Measurements from ENCODE around the gene SERTAD2. TPM values are rescaled to one million over a fixed set of nuclear protein-coding genes. Genes with fewer than 3 reads are reported as not detected.

The SERTAD2 gene
- polyA plus RNA-seq, 4 donors, result 22.8 to 24.6 (median 23.3) TPM

DNA sequence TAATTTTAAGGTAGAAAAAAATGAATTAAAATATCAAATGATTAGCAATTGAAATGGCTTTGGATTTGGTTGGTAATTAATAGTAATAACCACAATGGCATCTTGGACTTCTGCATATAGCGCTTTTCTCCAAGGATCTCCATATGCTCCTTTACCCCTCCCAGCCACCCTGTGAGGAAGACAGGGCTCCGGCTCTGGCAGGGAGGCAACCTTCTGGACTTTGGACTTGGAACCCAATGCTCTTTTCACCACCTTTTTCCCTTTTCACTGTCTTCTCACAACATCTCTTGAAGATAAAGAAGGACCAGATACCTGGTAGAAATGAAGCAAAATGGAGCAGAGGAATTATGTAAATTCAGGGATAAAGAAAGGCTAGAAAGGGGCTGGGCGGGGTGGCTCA is 23.8 kb upstream of the SERTAD2 start:
- no peak for DNase-seq (ENCODE audit: low read depth in 4 of 4, low spot score in 2 of 4)

- no peak for DNase-seq (ENCODE audit: low read depth in 4 of 4, low spot score in 2 of 4)
Observed at GRCh38 chr2:64675860-64676259, 22.1 kb upstream of the SERTAD2 start.

- DNase-seq (ENCODE audit: low read depth in 4 of 4, low spot score in 2 of 4), result no peak
Observed at GRCh38 chr2:64672708-64673107, 19.0 kb upstream of the SERTAD2 start.

- DNase-seq (ENCODE audit: low read depth in 4 of 4, low spot score in 2 of 4), result no peak
Observed at GRCh38 chr2:64670047-64670446, 16.3 kb upstream of the SERTAD2 start.

GRCh38 chr2:64669288-64669687 is 15.6 kb upstream of the SERTAD2 start:
- no peak for DNase-seq (ENCODE audit: low read depth in 4 of 4, low spot score in 2 of 4)

DNA sequence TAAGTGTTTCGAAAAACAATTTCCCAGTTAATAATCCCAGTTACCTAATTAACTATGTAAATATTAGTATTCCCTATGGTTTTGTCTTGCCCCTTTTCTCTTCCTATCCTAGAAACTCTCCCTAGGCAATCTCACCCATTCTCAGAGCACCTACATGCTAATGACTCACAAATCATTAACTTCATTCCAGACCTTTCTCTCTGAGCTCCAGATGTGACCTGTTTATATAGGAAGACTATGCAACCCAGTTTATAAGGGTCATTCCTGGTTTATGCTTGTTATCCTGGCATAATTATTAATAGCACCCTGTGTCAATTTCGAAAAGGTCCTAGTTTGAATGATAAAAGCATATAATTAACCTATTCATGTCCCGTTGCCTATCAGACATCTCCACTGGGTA is 14.8 kb upstream of the SERTAD2 start:
- DNase-seq (ENCODE audit: low read depth in 4 of 4, low spot score in 2 of 4), result no peak

DNA sequence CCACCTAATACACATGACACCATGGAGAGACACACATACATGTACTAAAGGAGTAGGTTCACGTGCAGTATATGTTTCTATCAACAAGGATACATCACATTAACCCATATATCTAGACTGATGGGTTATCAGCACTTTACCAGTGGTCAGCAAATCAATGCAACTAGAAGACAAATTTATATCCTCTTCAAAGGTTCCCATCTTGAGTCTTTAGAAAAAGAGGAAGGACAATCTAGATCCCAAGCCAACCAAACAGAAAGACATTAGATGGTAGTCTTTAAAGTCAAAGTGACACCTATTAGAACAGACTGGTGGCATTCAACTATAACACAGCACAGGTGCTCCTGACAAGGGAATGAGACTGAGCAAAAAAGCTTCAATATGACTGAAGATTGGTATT is 13.8 kb upstream of the SERTAD2 start:
- no peak for DNase-seq (ENCODE audit: low read depth in 4 of 4, low spot score in 2 of 4)

DNA sequence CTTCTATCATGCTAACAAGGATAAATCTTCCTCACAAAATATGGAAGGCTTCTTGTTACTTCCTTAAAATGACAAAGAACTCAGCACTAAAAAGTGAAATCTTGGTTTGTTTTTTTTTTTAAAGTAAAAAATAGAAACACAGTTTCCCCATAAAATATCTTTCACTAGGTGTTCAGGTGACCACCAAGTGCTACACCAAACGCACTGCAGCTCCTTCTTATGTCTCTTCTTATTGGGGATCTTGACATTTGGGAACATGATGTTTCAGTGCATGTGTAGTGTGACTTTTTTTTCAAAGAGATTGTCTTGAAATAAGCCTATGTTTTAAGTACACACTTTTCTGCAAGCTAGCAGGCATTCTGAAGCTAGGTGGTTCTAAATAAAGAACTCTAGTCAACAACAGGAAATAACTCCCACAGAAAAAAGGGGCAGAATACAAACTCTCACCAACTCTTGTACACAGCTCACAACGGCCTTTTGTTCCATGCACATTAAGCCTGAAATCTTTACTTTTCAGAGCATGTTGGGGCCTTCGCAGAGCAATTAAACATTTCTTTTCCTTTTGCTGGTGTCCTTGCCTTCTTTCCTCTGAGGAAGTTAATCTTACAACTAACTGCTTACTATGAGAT is 13.2 kb upstream of the SERTAD2 start:
- no peak for DNase-seq (ENCODE audit: low read depth in 4 of 4, low spot score in 2 of 4)

DNA sequence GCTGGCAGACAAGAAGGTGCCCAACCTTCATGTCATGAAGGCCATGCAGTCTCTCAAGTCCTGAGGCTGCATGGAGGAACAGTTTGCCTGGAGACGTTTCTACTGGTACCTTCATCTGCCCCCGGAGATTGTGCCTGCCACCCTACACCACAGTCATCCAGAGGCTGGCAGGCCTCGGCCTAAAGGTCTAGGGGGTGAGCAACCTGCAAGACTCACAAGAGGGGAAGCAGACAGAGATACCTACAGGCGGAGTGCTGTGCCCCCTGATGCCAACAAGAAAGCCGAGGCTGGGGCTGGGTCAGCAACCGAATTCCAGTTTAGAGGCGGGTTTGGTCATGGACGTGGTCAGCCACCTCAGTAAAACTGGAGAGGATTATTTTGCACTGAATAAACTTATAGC is 12.0 kb upstream of the SERTAD2 start:
- no peak for DNase-seq (ENCODE audit: low read depth in 4 of 4, low spot score in 2 of 4)

DNA sequence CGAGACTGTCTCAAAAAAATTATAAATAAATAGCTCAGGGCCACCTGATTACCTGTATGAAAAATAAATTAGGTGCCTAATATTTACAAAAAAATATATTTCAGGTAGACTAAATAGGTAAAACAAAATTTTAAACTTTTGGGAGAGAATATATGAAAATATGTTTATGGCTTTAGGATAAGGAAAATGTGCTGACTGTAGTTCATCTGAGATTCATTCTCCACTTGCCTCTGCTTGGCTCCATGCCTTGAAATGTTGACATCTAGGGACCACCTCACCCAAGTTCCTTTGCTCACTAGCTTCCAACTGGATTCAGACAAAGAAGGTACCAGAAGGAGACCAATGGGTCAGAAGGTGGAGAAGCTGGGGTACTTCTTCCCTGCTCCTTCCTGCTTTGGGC is 9.7 kb upstream of the SERTAD2 start:
- DNase-seq (ENCODE audit: low read depth in 4 of 4, low spot score in 2 of 4), result no peak

GRCh38 chr2:64661741-64662169 is 8.0 kb upstream of the SERTAD2 start:
- DNase-seq (ENCODE audit: low read depth in 4 of 4, low spot score in 2 of 4), result no peak

GRCh38 chr2:64659252-64659651 is 5.5 kb upstream of the SERTAD2 start:
- no peak for DNase-seq (ENCODE audit: low read depth in 4 of 4, low spot score in 2 of 4)

- DNase-seq (ENCODE audit: low read depth in 4 of 4, low spot score in 2 of 4), result no peak
Observed at GRCh38 chr2:64658269-64658668, 4.6 kb upstream of the SERTAD2 start.

DNA sequence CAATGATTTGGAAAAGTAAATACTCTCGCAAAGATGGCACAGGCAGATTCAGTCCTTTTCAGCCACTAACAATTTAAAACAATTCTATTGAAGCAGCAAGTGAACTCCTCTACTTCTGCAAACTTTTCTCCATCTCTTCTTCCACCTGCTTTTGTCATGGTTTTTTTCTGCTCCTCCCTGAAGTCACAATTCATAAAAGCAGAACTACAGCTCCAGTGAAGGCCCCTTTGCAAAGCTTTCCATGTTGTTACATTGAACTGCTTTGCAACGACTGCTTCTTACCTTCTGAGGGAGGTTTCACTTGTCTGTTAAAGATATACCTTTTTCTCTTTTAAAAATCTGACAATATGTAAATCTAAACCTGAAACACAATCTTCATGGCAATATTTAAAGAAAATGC is 3.7 kb upstream of the SERTAD2 start:
- DNase-seq (ENCODE audit: low read depth in 4 of 4, low spot score in 2 of 4), result no peak

GRCh38 chr2:64656379-64656778 is 2.7 kb upstream of the SERTAD2 start:
- no peak for DNase-seq (ENCODE audit: low read depth in 4 of 4, low spot score in 2 of 4)

- no peak for DNase-seq (ENCODE audit: low read depth in 4 of 4, low spot score in 2 of 4)
Observed at GRCh38 chr2:64655873-64656272, 2.2 kb upstream of the SERTAD2 start.

- no peak for DNase-seq (ENCODE audit: low read depth in 4 of 4, low spot score in 2 of 4)
Observed at GRCh38 chr2:64655018-64655664, 1.4 kb upstream of the SERTAD2 start.

GRCh38 chr2:64654063-64654811 is 524 bp upstream of the SERTAD2 start:
- peak in 3 of 4 donors; percentile 62 to 79 (median 69) for DNase-seq (ENCODE audit: low read depth in 4 of 4, low spot score in 2 of 4)

- DNase-seq (ENCODE audit: low read depth in 4 of 4, low spot score in 2 of 4), result peak in 1 of 4 donors; percentile 50
Observed at GRCh38 chr2:64652231-64653108, 1.2 kb downstream of the SERTAD2 start.

- no peak for DNase-seq (ENCODE audit: low read depth in 4 of 4, low spot score in 2 of 4)
Observed at GRCh38 chr2:64651590-64651989, 2.1 kb downstream of the SERTAD2 start.

Measured in left renal cortex interstitium (tissue), 4 donors.